GM18870 (cell line): ENCODE data around the gene CEACAM21.

ENCODE experiments used
- ATAC-seq: cut with Tn5 transposase; IDR thresholded peaks from one replicate; pipeline ENCODE4 v1.9.1; 2021; ENCODE audit warnings: moderate library complexity; ENCODE audit not compliant: unreplicated experiment

The CEACAM21 gene

DNA sequence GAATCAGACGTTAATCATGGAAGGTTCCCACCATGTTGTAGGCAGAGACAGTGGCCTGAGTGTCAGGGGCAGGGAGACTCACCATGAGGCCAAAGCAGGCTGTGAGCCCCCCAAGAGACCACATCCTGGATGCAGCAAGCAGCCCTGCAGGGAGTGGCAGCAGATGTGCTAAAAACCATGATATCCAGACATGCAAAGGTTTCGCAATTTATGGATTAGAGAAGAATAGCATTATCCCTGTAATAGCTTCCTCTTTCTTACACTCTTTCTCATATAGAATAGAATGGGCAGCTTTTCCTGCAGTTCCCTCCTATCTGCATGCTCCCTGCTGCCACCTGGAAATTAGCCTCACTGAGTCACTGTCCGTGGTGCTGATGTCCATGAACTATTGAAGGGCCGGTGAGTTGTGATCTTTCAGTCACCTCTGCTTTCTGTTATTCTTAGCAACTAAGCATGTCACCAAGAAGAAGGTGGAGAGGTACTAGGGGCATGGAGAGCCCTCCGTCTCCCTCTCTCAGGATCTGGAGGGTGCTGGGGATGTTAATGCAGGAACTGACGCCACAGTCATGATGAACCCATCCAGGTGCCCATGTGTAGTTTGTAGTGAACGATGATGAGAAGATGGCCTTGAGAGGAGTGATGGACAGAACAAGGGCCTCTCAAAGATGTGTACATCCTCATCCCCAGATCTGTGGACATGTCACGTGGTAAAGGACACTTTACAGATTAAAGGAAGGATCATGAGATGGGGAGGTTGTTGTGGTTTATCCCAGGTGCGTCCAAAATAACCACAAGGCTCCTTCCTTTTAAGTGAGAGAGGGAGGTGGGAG is 41.0 kb downstream of the CEACAM21 start:
- no peak for ATAC-seq

DNA sequence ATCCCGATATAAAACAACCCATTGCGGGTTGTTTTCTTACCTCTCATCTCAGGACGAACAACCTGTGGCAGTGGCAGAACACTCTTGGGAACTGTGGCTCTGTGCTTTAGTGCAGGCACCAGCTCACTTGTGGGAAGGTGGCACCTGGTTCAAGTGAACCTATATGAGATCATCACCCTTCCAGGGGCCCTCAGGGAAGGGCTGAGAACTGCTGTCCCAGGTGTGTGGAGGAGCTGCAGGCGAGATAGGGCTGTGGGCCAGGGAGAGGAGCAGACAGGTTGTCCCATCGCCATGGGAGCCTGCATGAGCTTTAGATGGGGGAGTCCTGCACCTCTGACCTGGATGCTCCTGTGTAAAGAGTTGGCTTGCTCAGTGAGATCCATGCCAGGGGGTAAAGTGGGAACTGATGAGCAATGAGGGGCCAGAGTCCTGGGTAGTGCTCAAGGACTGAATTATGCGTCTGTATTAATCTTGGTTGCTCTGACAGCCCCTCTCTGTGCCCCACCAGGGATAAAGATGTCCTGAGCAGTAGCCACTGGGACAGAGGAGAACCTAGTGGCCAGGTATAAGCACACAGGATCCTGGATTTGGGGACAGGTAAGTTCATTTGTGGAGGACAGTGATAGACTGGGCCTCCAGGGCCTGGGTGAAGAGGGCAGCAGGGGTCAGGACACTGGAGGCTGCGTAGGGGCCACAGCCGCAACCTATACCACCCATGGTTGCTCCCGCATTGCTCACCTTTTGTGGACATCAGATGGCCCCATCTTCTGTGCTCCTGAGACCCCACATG is 42.2 kb downstream of the CEACAM21 start:
- ATAC-seq = no peak

- ATAC-seq = no peak
These were observed 43.1 kb downstream of the CEACAM21 start for GRCh38 chr19:41619018-41619556.

DNA sequence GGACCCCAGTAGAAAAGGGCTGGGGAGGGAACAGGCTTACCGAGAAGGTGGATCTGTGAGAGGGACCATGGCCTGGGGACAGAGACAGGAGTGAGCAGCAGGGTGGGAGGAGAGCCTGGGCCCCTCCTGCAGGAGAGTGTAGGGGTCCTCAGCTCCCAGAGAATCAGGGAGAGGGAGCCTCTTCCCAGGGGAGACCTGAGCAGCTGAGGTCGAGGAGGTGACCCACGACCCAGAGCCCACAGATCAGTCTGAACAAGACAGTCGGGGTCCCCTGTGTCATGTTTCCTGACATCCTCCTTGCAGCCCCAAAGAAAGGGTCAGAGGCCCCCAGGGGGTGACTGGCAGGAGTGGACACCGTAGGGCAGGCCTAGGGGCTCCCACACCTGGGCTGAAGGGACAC is 44.2 kb downstream of the CEACAM21 start:
- ATAC-seq = no peak

DNA sequence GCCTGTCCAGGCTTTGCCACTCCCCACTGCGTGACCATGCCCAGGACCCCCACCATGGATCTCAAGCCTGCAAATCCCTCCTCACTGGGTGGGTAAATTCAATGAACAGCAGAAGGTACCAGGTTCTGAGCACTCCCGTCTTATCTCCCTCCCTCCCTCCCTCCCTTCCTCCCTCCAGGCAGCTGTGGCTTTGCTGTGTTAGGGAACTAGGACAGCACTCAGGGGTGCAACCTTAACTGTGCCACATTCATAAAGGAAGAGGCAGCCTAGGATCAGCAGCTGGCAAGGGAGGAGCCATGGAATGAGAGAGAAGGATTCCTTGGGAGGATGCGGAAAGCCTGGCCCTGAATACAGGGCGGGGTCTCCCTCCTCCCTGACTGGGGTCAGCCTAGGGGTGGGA is 45.3 kb downstream of the CEACAM21 start:
- ATAC-seq = no peak

- ATAC-seq = no peak
These were observed 45.7 kb downstream of the CEACAM21 start for GRCh38 chr19:41621654-41622053.

- no peak for ATAC-seq
These were observed 47.4 kb downstream of the CEACAM21 start for GRCh38 chr19:41623360-41623759.

- ATAC-seq = no peak
These were observed 48.5 kb downstream of the CEACAM21 start for GRCh38 chr19:41624515-41624914.

- ATAC-seq = no peak
These were observed 49.0 kb downstream of the CEACAM21 start for GRCh38 chr19:41624937-41625336.

DNA sequence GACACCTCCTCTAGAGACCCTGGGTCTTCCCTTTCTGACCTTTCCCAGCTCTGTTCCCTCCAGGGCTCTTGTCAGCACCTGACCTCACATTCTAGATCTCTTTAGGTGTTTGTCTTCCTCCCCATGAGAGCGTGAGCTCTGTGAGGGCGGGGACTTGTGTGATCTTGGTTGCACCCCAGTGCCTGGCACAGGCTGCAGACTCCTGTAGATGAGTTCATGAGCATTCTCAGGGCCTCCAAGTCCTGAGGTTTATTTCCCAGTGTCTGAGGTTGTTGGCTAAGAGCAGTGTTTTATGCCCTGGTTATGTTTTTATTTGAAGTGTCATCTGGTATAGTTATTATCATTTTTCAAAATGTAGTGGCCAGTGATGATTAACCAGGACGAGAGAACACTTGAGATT is 50.3 kb downstream of the CEACAM21 start:
- no peak for ATAC-seq

DNA sequence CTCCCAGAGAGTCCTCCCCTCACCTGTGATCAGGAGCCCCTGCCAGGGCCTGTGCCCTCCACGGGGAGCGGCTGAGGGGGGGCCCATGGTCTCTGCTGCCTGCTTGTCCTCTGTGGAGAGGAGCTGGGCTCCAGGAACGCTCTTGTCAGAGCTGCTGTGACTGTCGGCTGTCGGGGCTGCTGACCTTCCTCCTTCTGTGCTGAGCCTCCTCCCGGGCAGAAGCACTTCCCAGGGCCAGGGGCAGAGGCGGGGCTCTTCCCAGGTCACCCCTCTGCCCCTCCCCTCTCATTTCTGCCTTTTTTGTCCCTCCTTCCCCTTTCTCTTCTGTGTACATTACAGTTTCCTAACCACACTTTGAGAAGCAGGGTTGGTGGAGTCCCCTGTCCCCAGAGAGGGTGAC is 50.9 kb downstream of the CEACAM21 start, which contains the start of gene CEACAM4:
TSS of gene CEACAM4 (minus strand) at position 198 of the 400 bp plus-strand sequence. CDS start at position 87, 111 bp downstream.
- ATAC-seq = no peak

DNA sequence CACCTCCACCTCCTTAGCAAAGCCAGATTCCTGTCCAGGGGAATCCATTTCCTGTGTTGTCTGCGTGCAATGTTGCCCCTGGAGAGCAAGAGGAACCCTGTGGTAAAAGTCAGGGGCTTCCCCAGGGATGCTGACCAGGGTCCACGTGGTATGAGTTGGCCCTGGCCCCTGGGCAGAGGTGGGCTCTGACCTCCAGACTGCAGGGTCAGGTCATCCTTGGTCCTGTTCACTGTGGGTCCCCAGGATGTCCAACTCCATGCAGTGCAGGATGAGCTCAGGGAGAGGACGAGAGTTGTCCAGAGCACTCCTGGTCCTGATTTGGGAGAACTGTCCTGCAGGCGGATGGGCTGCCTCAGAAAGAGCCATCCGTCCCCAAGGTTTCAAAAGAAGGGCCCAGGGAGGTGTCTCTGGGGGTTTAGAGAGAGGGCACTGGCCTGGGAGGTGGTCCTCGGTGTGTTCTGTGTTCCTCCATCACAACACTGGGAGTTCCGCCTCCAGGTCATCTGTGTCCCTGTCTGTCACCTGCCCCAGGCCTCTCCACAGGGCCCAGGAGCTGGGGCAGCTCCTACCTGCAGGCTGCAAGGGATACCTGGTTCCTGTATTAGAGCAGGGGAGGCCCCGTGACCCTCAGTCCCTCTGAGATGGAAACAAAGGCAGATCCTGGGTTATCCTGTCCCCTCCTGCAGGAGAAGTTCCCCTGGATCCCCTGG is 52.2 kb downstream of the CEACAM21 start:
- no peak for ATAC-seq
